ENCODE results near the gene LRGUK. TPM values are rescaled to one million over a fixed set of nuclear protein-coding genes. Genes with fewer than 3 reads are reported as not detected.
"Not testable (repeated sequence)": the region's sequence is repeated elsewhere in the genome, so short reads cannot be mapped to it uniquely, and the experiment has no call there.

LRGUK gene, protein sequence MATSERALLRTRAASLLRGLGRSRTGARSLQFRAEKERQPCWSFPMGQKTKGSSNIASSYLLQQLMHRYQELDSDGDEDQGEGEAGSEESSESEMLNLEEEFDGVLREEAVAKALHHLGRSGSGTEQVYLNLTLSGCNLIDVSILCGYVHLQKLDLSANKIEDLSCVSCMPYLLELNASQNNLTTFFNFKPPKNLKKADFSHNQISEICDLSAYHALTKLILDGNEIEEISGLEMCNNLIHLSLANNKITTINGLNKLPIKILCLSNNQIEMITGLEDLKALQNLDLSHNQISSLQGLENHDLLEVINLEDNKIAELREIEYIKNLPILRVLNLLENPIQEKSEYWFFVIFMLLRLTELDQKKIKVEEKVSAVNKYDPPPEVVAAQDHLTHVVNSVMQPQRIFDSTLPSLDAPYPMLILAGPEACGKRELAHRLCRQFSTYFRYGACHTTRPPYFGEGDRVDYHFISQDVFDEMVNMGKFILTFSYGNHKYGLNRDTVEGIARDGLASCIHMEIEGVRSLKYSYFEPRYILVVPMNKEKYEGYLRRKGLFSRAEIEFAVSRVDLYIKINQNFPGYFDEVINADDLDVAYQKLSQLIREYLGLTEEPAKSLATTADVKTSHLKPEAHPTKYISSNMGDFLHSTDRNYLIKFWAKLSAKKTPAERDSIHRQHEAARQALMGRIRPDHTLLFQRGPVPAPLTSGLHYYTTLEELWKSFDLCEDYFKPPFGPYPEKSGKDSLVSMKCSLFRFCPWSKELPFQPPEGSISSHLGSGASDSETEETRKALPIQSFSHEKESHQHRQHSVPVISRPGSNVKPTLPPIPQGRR
- under 1 TPM in 1 of 4 donors, not detected in 3; 0.10 TPM for total RNA-seq

GRCh38 chr7:134126966-134127848 lies at the start of gene LRGUK:
TSS of gene LRGUK (plus strand) at chr7:134127340. CDS start at chr7:134127368, 28 bp downstream.
- Histone ChIP-seq H3K4me3 (peak within 1 kb of the TSS; percentile 70 to 84 (median 74)), H3K4me1 (peaks cover 4 to 5% of the 10 kb centered on the region in 2 donors), H3K27me3 (no peaks in the 10 kb centered on the region), H3K27ac (no peak within 1 kb of the TSS), H3K36me3 (no peaks in the 10 kb centered on the region), H3K9me3 (no peaks in the 10 kb centered on the region)
- ATAC-seq (peak; percentile 99), DNase-seq (peak; percentile 68 to 74)
- in situ Hi-C loops (cut with MboI; ENCODE audit: low sequenced_read_pairs in 4 of 4) (loop anchor here in 2 of 4 donors (10.0 to 25.0 kb wide), 2 partner anchors 188 to 1110 kb away; partner anchors contain the start of genes SLC35B4 (in 1 of the 2) and STRA8 (in 1 of the 2)), intact Hi-C loops (cut with DNase I; ENCODE audit: low total_unique reads) (loop anchor here (1.0 kb wide), 1 partner anchor 189 kb away; the partner anchor contains the start of gene SLC35B4)
- no peak for TF ChIP-seq CTCF (IDR thresholded peaks at IDR 0.05 in 4 of 5, conservative IDR thresholded peaks at IDR 0.05 in 1 of 5)
- TF ChIP-seq POLR2A (IDR thresholded peaks at IDR 0.05), result no peak

DNA sequence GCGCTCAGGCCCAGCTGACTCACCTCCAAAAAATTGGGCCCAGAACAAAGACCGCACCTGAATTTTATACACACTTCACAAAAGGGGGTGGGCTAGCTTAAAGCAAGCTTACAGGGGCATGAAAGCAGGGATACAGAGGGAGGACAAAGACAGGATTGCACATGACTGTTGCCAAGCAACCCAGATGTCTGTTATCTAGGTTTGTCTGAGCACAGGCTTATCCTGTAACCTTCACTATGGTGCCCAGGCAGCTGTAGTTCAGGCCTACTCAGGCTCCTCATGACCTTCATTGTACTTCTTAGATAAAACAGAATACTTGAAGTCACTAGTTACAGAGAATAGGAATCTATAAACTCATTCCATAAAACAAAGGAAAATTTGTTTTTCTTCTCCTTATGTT lies 49.6 kb upstream of the LRGUK start:
- H3K4me3 ChIP-seq; H3K36me3 ChIP-seq; H3K4me1 ChIP-seq; ATAC-seq; H3K9me3 ChIP-seq; in situ Hi-C loops (cut with MboI; ENCODE audit: low sequenced_read_pairs in 4 of 4); intact Hi-C loops (cut with DNase I; ENCODE audit: low total_unique reads); H3K27ac ChIP-seq; H3K27me3 ChIP-seq; DNase-seq: not testable (repeated sequence)

GRCh38 chr7:134078991-134079390 lies 48.1 kb upstream of the LRGUK start:
- no peaks in the 10 kb centered on the region for H3K4me1 ChIP-seq
- intact Hi-C loops (cut with DNase I; ENCODE audit: low total_unique reads) (no loop called here), in situ Hi-C loops (cut with MboI; ENCODE audit: low sequenced_read_pairs in 4 of 4) (no loop called here)
- H3K36me3 ChIP-seq, result no peaks in the 10 kb centered on the region
- no peaks in the 10 kb centered on the region for H3K27me3 ChIP-seq
- DNase-seq, result no peak
- no peaks in the 10 kb centered on the region for H3K9me3 ChIP-seq
- no peak overlapping the region for H3K27ac ChIP-seq
- H3K4me3 ChIP-seq, result no peak overlapping the region
- TF ChIP-seq POLR2A (IDR thresholded peaks at IDR 0.05), result no peak
- no peak for TF ChIP-seq CTCF (IDR thresholded peaks at IDR 0.05 in 4 of 5, conservative IDR thresholded peaks at IDR 0.05 in 1 of 5)
- no peak for ATAC-seq

DNA sequence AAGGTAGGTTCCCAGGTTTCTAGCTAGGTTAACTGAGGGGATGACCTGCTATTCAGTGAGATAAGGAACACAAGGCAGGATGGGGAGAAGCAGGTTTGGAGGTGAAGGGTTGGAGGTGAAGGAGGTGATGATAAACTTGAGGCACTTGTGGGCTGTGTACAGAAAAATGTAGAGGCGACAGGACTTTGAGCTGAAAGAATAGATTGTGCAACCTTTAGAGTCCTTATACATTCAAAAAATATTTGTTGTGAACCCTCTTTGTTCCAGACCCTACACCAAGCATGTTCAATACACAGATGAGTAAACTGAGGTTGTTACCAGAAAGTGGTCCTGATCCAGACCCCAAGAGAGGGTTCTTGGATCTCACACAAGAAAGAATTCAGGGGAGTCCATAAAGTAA lies 45.4 kb upstream of the LRGUK start:
- Histone ChIP-seq H3K4me1 (no peaks in the 10 kb centered on the region), H3K36me3 (no peaks in the 10 kb centered on the region), H3K27me3 (no peaks in the 10 kb centered on the region), H3K27ac (no peak overlapping the region), H3K9me3 (no peaks in the 10 kb centered on the region), H3K4me3 (no peak overlapping the region)
- in situ Hi-C loops (cut with MboI; ENCODE audit: low sequenced_read_pairs in 4 of 4) (no loop called here), intact Hi-C loops (cut with DNase I; ENCODE audit: low total_unique reads) (no loop called here)
- DNase-seq, result no peak
- no peak for ATAC-seq
- TF ChIP-seq POLR2A (IDR thresholded peaks at IDR 0.05) (no peak), CTCF (IDR thresholded peaks at IDR 0.05 in 4 of 5, conservative IDR thresholded peaks at IDR 0.05 in 1 of 5) (no peak)
